ENCODE data around the gene GLYAT. TPM values are rescaled to one million over a fixed set of nuclear protein-coding genes. Genes with fewer than 3 reads are reported as not detected.

Gene GLYAT
- total RNA-seq, 1 donor from 2014 or later = not detected

GRCh38 chr11:58770166-58770565 lies 38.4 kb upstream of the GLYAT start:
- TF ChIP-seq CTCF (conservative IDR thresholded peaks at IDR 0.05) = no peak
- Mint-ChIP-seq H3K27ac (ENCODE audit: unreplicated experiment) (no peak overlapping the region), H3K4me1 (no peaks in the 10 kb centered on the region), H3K27me3 (ENCODE audit: low read depth) (no peaks in the 10 kb centered on the region), H3K4me3 (no peak overlapping the region), H3K9me3 (peaks cover 7% of the 10 kb centered on the region), H3K36me3 (ENCODE audit: low read depth) (peaks cover 2% of the 10 kb centered on the region)
- DNase-seq (ENCODE audit: low read depth, low spot score) = no peak

DNA sequence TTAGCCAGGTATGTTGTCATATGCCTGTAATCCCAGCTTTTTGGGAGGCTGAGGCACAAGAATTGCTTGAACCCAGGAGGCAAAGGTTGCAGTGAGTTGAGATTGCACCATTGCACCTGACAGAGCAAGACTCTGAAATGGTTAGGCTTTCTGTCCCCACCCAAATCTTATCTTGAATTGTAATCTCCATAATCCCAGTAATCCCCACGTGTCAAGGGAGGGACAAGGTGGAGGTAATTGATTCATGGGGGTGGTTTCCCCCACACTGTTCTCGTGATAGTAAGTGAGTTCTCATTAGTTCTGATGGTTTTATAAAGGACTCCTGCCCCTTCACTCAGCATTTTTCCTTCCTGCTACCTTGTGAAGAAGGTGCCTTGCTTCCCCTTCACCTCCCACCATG lies 37.6 kb upstream of the GLYAT start:
- Mint-ChIP-seq H3K27ac (ENCODE audit: unreplicated experiment) (no peak overlapping the region), H3K4me1 (no peaks in the 10 kb centered on the region), H3K27me3 (ENCODE audit: low read depth) (no peaks in the 10 kb centered on the region), H3K4me3 (no peak overlapping the region), H3K9me3 (peaks cover 16% of the 10 kb centered on the region), H3K36me3 (ENCODE audit: low read depth) (peaks cover 2% of the 10 kb centered on the region)
- TF ChIP-seq CTCF (conservative IDR thresholded peaks at IDR 0.05) = no peak
- DNase-seq (ENCODE audit: low read depth, low spot score) = no peak

DNA sequence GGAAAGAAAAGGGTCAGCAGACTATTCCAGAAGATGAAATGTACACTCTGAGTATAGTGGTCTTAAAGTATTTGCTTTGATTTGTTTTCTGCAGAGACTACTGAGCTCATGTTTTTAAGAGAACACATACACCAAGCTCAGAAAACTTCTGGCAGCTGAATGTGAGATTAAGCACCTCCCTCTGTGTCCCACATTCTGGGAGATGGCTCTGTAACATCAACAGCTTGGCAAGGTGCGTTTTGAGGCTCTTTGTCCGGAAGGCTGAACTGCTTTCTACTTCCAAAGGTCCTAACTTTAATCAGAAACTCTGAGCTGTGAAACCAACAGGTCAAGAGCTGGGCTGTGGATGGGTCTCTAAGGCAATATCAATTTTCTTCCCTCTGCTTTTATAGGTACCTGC lies 36.4 kb upstream of the GLYAT start:
- no peak overlapping the region for H3K27ac Mint-ChIP-seq (ENCODE audit: unreplicated experiment)
- DNase-seq (ENCODE audit: low read depth, low spot score) = no peak
- H3K9me3 Mint-ChIP-seq = peaks cover 16% of the 10 kb centered on the region
- H3K27me3 Mint-ChIP-seq (ENCODE audit: low read depth) = no peaks in the 10 kb centered on the region
- no peaks in the 10 kb centered on the region for H3K4me1 Mint-ChIP-seq
- peaks cover 2% of the 10 kb centered on the region for H3K36me3 Mint-ChIP-seq (ENCODE audit: low read depth)
- H3K4me3 Mint-ChIP-seq = no peak overlapping the region
- TF ChIP-seq CTCF (conservative IDR thresholded peaks at IDR 0.05) = no peak

DNA sequence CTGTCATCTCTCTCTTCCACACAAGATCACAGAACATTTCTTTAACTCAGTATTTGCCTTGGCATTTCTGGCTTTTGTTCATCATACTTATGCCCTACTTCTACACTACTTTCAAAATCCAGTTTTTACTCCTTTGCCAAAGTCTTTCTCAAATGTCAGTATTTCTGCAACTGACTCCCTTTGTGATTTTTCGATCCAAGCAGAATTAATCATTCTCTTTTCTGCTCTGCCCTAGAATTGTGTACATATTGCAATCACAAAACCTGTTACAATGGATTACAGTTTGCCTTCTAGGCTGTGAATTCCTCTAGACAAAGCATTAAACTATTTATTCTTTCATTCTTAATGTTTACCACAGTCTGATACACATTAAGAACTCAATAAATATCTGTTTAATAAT lies 33.3 kb upstream of the GLYAT start:
- peaks cover 14% of the 10 kb centered on the region for H3K9me3 Mint-ChIP-seq
- DNase-seq (ENCODE audit: low read depth, low spot score) = no peak
- no peaks in the 10 kb centered on the region for H3K27me3 Mint-ChIP-seq (ENCODE audit: low read depth)

GRCh38 chr11:58763120-58763490 lies 31.4 kb upstream of the GLYAT start:
- H3K9me3 Mint-ChIP-seq = peaks cover 14% of the 10 kb centered on the region
- peaks cover 8% of the 10 kb centered on the region for H3K4me1 Mint-ChIP-seq
- H3K4me3 Mint-ChIP-seq = no peak overlapping the region

More for the DNA sequence above, 33.3 kb upstream of the GLYAT start:
- no peak for TF ChIP-seq CTCF (conservative IDR thresholded peaks at IDR 0.05)
- H3K27ac Mint-ChIP-seq (ENCODE audit: unreplicated experiment) = no peak overlapping the region
- H3K4me3 Mint-ChIP-seq = no peak overlapping the region
- H3K36me3 Mint-ChIP-seq (ENCODE audit: low read depth) = no peaks in the 10 kb centered on the region
- peaks cover 8% of the 10 kb centered on the region for H3K4me1 Mint-ChIP-seq

More at GRCh38 chr11:58763120-58763490, 31.4 kb upstream of the GLYAT start:
- Mint-ChIP-seq H3K27ac (ENCODE audit: unreplicated experiment) (no peak overlapping the region), H3K36me3 (ENCODE audit: low read depth) (no peaks in the 10 kb centered on the region), H3K27me3 (ENCODE audit: low read depth) (no peaks in the 10 kb centered on the region)
- no peak for TF ChIP-seq CTCF (conservative IDR thresholded peaks at IDR 0.05)
- DNase-seq (ENCODE audit: low read depth, low spot score) = no peak

All from neural crest cell (in vitro differentiated cells).